ENCODE measurements around the gene TECPR2.

GRCh38 chr14:102451064-102451352 is 88.3 kb downstream of the TECPR2 start:
- no peak for TF ChIP-seq CTCF (IDR thresholded peaks at IDR 0.05; ENCODE audit: insufficient read depth, low read depth, low read length)
- no peak for TF ChIP-seq EZH2 (IDR thresholded peaks at IDR 0.05; ENCODE audit: insufficient read depth, low read length)

Measured in astrocyte (in vitro differentiated cells and primary cell).